Stimulated activated CD8-positive, alpha-beta memory T cell treated with anti-CD3 and anti-CD28 coated beads, Interleukin-12 subunit alpha, Interleukin-12 subunit beta, amount 100 ng/mL, for 24 hours (primary cell): ENCODE results near the gene COA1.
"Not testable (repeated sequence)": the region's sequence is repeated elsewhere in the genome, so short reads cannot be mapped to it uniquely, and the experiment has no call there.

Experiments
- DNase-seq: peaks from one replicate; pipeline ENCODE4 v3.0.0-alpha.2; 2020; ENCODE audit errors: extremely low read depth

The COA1 gene

GRCh38 chr7:43727003-43727402, 2.3 kb downstream of the COA1 start:
- DNase-seq: no peak

- no peak for DNase-seq
Observed at GRCh38 chr7:43726466-43726865, 2.9 kb downstream of the COA1 start.

GRCh38 chr7:43725251-43725650, 4.1 kb downstream of the COA1 start:
- no peak for DNase-seq

DNA sequence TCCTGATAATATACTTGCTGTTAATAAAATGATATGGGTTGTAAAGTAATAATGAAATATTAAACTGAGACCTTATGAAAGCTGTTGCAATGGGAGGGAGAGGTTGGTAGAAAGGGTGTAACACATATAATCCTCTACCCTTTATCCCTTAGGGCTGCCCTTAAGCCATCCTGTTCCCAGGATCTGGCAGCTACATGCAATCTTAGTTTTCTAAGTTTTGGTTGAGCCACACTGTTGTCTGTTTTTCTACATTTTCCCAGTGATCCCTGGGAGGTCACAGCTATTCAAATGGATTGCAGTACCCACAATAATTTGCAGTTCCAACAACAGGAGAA, 6.3 kb downstream of the COA1 start:
- no peak for DNase-seq

DNA sequence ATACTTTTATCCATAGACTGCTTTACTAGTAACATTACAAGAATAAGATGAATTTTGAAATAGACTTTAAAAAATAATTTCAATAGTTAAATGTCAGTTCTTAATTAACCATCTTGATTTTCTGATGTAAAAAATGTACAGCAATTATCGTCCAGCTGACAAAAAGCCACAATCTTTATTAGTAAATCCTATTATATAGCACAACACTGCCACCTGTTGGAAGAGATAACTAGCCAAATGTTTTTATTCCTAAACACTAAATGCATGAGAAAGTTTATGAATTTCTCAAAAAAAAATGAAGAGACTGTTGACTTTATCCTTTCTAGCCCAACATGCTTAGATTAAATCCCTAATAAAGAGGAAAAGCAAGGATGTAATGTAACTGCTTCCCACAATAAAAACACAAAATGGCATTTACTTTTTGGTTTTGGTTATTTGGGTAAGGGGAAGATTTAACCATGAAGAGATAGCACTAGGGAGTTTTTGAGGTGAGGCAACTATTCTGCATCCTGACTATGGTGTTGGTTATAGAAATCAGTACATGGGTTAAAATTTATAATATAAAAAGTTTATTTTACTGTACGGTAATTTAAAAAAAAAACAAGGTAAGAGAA, 8.0 kb downstream of the COA1 start:
- no peak for DNase-seq

- no peak for DNase-seq
Observed at GRCh38 chr7:43716598-43716997, 12.7 kb downstream of the COA1 start.

DNA sequence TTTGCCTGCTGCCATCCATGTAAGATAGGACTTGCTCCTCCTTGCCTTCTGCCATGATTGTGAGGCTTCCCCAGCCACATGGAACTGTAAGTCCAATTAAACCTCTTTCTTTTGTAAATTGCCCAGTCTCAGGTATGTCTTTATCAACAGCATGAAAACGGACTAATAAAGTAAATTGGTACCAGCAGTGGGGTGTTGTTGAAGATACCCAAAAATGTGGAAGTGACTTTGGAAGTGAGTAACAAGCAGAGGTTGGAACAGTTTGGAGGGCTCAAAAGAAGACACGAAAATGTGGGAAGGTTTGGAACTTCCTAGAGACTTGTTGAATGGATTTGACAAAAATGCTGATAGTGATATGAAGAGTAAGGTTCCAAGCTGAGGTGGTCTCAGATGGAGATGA, 13.4 kb downstream of the COA1 start:
- DNase-seq: not testable (repeated sequence)

GRCh38 chr7:43711503-43711902, 17.8 kb downstream of the COA1 start:
- no peak for DNase-seq

DNA sequence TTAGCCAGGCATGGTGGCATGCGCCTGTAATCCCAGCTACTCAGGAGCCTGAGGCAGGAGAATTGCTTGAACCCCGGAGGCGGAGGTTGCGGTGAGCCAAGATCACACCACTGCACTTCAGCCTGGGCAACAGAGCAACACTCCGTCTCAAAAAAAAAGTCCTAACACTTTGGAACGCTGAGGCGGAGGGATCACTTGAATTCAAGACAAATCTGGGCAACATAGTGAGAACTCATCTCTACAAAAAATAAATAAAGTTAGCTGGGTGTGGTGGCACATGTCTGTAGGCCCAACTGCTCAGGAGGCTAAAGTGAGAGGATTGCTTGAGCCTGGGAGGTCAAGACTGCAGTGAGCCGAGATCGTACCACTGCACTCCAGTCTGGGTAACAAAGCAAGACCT, 21.3 kb downstream of the COA1 start:
- not testable (repeated sequence) for DNase-seq

- DNase-seq: no peak
Observed at GRCh38 chr7:43703573-43703972, 25.8 kb downstream of the COA1 start.

- DNase-seq: no peak
Observed at GRCh38 chr7:43702974-43703373, 26.3 kb downstream of the COA1 start.

DNA sequence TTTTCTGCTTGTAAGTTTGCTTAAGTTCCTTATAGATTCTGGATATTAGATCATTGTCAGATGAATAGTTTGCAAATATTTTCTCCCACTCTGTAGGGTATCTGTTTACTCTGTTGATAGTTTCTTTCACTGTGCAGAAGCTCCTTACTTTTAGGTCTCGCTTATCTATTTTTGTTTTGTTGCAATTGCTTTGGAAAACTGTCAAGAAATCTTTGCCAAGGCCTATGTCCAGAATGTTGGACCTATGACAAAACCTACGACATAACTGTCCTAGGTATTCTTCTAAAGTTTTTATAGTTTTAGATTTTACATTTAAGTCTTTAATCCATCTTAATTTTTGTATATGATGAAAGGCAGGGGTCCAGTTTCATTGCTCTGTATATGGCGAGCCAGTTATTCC, 27.4 kb downstream of the COA1 start:
- DNase-seq: no peak

DNA sequence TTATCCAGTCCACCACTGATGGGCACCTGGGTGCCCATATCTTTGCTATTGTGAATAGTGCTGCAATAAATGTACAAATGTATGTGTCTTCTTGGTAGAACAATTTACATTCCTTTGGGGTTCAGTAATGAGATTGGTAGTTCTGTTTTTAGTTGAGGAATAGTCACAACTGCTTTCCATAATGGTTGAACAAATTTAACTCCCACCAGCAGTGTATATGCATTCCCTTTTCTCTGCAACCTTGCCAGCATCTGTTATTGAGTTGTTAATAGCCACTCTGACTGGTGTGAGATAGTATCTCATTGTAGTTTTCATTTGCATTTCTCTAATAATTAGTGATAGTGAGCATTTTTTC, 27.8 kb downstream of the COA1 start:
- DNase-seq: no peak

DNA sequence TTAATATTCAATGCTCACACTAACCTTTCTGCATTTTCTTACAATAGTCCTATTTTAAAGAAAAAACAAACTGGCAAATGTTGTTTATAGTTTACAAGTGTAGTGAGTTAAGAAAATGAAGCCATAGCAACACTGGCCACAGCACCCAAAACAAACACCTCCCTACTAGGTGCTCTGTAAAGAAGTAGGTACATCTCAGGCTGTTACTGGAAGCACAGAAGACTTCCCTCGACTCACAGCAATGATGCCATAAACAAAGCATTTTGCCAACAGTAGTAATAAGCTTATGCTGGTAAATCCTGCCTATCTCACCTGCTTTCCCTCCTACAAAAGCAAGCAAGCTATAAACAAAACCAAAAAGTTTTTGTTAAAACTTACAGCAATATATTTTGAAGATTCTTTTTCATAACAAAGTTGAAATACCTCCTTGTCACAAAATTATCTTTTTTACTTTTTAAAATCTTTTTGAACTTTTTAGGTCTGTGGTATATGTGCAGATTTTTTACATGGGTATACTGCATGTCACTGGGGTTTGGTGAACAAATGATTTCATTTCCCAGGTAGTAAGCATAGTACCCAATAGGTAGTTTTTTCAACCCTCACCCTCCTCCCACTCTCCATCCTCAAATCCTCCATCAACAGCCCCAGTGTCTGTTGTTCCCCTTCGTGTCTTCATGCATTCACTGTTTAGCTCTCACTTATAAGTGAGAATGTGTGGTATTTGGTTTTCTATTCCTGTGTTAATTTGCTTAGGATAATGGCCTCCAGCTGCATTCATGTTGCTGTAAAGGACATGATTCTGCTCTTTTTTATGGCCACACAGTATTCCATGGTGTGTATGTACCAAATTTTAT, 28.4 kb downstream of the COA1 start:
- DNase-seq: no peak

GRCh38 chr7:43700059-43700501, 29.2 kb downstream of the COA1 start:
- DNase-seq: no peak

DNA sequence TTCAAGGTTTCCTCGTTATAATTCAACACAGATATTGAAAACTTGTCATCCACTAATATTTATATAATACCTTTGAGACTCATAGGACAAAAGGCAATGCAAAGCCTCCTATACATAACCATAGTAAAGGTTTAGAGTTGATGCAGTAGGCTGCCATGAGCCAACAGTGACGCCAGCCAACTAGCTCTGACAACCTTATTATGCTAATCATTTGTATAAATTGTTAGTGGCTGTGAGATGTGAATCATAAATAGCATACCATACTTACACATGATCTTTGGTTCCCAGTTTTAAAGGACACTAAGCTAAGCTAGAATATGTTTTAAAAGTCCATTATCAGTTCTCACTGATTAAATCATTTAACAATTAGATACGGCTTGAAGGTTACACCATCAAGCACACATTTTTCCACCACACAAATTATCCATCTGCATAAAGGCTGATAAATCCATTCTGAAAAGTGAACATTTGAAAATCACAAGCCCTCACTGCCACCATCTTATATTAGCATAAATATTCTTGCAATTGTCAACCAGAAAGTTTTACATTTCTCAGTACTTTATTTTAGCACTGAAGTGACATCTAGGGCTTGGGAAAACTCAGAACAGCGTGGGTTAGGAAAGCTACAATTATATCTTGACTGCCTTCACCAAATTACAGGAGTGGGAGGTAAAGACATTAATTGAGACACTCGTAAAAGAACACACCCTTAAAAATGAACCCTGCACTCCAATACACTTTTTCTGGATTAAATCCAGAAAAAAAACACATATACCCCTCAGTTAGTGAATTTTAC, 30.7 kb downstream of the COA1 start:
- no peak for DNase-seq

DNA sequence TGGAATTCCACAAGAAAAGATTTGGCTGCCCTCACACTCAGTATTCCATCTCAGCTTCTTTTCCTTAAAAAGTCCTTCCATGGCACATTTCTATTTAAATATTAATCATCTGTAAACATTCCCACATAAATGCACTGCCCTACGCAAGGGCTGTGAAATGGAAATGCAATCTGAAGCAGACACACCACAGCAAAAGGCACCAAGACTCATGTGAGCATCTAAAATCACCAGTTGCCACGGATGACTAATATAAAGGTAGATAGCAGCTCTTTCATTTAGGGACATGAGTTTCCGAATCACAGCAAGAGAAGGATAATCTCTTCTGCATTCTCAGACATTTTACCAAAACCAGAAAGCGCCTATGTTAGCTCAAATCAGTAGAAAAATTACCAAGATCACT, 31.6 kb downstream of the COA1 start:
- DNase-seq: no peak

DNA sequence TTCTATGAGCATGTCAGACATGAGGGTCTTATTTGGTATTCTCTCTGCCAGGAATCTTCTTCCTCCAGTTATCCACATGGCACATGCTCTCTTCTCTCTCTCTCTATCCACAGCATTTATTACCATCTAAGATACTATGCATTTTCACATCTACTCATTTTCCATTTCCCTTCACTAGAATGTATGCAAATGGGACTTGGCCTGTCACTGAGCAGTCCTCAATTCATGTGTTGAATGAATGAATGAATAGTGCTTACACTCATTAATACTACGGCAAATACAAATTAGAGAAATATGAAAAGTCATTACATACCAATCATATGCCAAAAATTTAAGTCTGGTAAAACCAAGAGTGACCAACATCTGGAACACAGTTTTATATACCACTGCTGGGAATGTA, 34.0 kb downstream of the COA1 start:
- DNase-seq: no peak

GRCh38 chr7:43694399-43694748, 34.9 kb downstream of the COA1 start:
- DNase-seq: no peak

DNA sequence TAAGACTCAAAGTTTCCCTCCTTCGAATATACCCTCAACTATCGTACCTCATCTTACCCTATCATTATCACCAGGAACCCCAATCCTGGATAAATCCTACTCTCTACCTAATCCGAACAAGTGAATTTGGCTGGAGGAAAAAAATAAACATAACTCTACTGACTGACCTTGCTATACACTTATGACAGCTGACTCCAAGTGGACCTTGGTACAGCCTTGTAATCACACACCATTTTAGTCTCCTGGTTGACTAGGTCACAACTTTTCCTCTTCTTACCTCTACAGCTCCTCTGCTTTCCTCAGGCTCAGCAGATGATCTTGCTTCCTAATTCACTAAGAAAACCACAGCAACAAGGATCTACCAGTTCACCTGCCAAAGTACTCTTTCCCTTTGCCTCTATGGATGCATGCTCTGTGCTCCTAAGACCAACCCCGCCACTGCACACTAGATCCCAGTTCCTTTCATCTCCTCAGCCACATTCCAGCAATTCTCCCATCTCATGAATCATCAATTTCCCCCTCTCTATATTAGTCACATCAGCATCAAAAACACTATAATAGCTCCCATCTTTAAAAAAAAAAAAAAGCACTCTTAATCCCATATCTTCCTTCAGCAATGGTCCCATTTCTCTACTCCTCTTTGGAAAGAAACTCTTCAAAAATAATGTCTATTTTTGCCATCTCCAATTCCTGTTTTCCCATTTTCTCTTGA, 35.5 kb downstream of the COA1 start:
- DNase-seq: no peak

- no peak for DNase-seq
Observed at GRCh38 chr7:43692582-43693373, 36.5 kb downstream of the COA1 start.

DNA sequence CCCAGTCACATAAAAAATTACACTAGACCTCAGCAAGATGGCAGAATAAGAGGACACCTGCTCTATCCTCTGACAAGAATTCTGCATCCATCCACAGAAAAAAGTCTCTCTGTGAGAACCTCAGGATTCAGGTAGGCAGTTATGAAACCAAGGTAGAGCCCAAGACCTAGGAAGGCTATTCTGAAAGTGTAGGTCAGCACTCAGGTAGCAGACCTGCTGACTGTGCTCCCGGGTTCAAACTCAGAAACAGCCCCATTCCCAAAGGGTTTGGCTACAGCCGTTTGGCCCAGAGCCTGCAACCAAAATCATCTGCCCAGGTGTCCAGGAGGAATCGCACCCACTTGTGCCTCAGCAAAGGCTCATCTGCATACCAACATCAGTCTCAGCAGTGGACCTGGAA, 37.7 kb downstream of the COA1 start:
- DNase-seq: no peak
